ENCODE data around the gene SMYD5. TPM values are rescaled to one million over a fixed set of nuclear protein-coding genes. Genes with fewer than 3 reads are reported as not detected.

SMYD5 gene
- total and polyA plus RNA-seq, 9 of the 15 experiments (the other 6 are each of a cell fraction or from before 2014, with no cell fraction given): 11.4 to 56.8 (median 32.0) TPM

GRCh38 chr2:73238976-73239375 is 24.9 kb downstream of the SMYD5 start:
- Histone ChIP-seq H4K20me1 (replicated peaks; ENCODE audit: control insufficient read depth, insufficient read depth, low read length) (peaks cover 55% of the 10 kb centered on the region), H3K79me2 (ENCODE audit: control insufficient read depth, insufficient read depth, low read length) (peaks cover 90% of the 10 kb centered on the region), H3K4me1 (replicated peaks in 1 of 2; ENCODE audit: control insufficient read depth in 2 of 2, insufficient read depth in 2 of 2, low read length in 2 of 2) (peaks cover 2 to 25% of the 10 kb centered on the region in 2 experiments; a peak in 3 of 5 replicates), H3K4me2 (ENCODE audit: insufficient read depth, low read length) (no peak overlapping the region), H3K36me3 (ENCODE audit: control insufficient read depth, insufficient read depth, low read length) (peaks cover 84% of the 10 kb centered on the region), H3K9ac (ENCODE audit: insufficient read depth in 1 of 2, low read depth in 2 of 2, low read length in 2 of 2) (no peak overlapping the region), H3K9me3 (replicated peaks; ENCODE audit: control insufficient read depth, insufficient read depth, low read depth, low read length) (no peaks in the 10 kb centered on the region), H3K9me1 (ENCODE audit: control insufficient read depth, insufficient read depth, low read length) (peaks cover 11% of the 10 kb centered on the region), H3K27ac (ENCODE audit: extremely low read depth, low read depth, low read length) (no peak overlapping the region), H3K27me3 (ENCODE audit: control insufficient read depth in 2 of 2, insufficient read depth in 2 of 2, low read length in 2 of 2) (no peaks in the 10 kb centered on the region), H2AFZ (ENCODE audit: low read depth, low read length) (no peak overlapping the region), H3K4me3 (no peak overlapping the region)
- intact Hi-C loops (cut with micrococcal nuclease) (no loop called here), in situ Hi-C loops (cut with MboI) (no loop called here)
- 100% methylated on average over 1 of the region's 1 CpG for WGBS (ENCODE audit: insufficient coverage, low coverage, missing lambda C conversion rate)
- POLR2A ChIA-PET: interaction anchor here (0.7 to 1.4 kb wide), 5 partner anchors 8 to 307 kb away, joined by 3 to 6 read pairs (median 4); no protein-coding TSS in a partner anchor
- no TSS peak for BruUV-seq (replicated peaks)
- CTCF ChIA-PET (ENCODE audit: low intra/inter-chr PET ratio): no interaction called here
- ATAC-seq (no peak), DNase-seq (ENCODE audit: extremely low read depth in 1 of 4, low spot score in 3 of 4) (no peak), FAIRE-seq (no peak)
- TF ChIP-seq HEY1 (CRISPR knock-in tag; IDR thresholded peaks at IDR 0.05; ENCODE audit: borderline replicate concordance) (no peak), ELF2 (CRISPR knock-in tag; IDR thresholded peaks at IDR 0.05) (no peak), TRIM28 (IDR thresholded peaks at IDR 0.05) (no peak), PRMT5 (CRISPR knock-in tag; IDR thresholded peaks at IDR 0.05) (no peak), ILF3 (IDR thresholded peaks at IDR 0.05; ENCODE audit: borderline replicate concordance) (no peak), SAFB (IDR thresholded peaks at IDR 0.05; ENCODE audit: borderline replicate concordance, low read depth, low read length) (no peak), POLR2G (IDR thresholded peaks at IDR 0.05; ENCODE audit: low read depth, low read length) (no peak), SETDB1 (IDR thresholded peaks at IDR 0.05; ENCODE audit: low read length) (no peak)

Measured in K562 (cell line).